Epithelial cell of proximal tubule (primary cell): ENCODE data around the gene PTOV1. TPM values are rescaled to one million over a fixed set of nuclear protein-coding genes. Genes with fewer than 3 reads are reported as not detected.

Experiments
- DNase-seq: peaks from one replicate; pipeline ENCODE4 v3.0.0-alpha.2; 2011; ENCODE audit warnings: low read depth
- H3K4me3 ChIP-seq: 2 replicates; pipeline ENCODE4 v1.5.1; 2011; ENCODE audit warnings: low read depth, mild to moderate bottlenecking, low read length
- total RNA-seq: library from RNA; depleted of rRNA; stranded (reverse); fragments of >200 nt; gene quantifications from 2 replicates; pipeline ENCODE4 v1.2.3, GENCODE V29; 2015
- TF ChIP-seq, protein P1 (sequence below): conservative IDR thresholded peaks from 2 replicates; pipeline ENCODE4 v1.5.1; 2012; ENCODE audit warnings: low read depth, mild to moderate bottlenecking, low read length

PTOV1 gene
- total RNA-seq, 1 donor from 2014 or later = 121 TPM

DNA sequence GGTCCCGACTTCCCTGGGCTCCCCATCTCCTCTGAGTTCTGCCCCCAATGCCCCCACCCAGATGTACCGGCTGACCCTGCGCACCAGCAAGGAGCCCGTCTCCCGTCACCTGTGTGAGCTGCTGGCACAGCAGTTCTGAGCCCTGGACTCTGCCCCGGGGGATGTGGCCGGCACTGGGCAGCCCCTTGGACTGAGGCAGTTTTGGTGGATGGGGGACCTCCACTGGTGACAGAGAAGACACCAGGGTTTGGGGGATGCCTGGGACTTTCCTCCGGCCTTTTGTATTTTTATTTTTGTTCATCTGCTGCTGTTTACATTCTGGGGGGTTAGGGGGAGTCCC lies 44.4 kb upstream of the PTOV1 start:
- TF ChIP-seq, protein P1, sequence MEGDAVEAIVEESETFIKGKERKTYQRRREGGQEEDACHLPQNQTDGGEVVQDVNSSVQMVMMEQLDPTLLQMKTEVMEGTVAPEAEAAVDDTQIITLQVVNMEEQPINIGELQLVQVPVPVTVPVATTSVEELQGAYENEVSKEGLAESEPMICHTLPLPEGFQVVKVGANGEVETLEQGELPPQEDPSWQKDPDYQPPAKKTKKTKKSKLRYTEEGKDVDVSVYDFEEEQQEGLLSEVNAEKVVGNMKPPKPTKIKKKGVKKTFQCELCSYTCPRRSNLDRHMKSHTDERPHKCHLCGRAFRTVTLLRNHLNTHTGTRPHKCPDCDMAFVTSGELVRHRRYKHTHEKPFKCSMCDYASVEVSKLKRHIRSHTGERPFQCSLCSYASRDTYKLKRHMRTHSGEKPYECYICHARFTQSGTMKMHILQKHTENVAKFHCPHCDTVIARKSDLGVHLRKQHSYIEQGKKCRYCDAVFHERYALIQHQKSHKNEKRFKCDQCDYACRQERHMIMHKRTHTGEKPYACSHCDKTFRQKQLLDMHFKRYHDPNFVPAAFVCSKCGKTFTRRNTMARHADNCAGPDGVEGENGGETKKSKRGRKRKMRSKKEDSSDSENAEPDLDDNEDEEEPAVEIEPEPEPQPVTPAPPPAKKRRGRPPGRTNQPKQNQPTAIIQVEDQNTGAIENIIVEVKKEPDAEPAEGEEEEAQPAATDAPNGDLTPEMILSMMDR = no peak
- H3K4me3 ChIP-seq = no peak overlapping the region
- no peak for DNase-seq

DNA sequence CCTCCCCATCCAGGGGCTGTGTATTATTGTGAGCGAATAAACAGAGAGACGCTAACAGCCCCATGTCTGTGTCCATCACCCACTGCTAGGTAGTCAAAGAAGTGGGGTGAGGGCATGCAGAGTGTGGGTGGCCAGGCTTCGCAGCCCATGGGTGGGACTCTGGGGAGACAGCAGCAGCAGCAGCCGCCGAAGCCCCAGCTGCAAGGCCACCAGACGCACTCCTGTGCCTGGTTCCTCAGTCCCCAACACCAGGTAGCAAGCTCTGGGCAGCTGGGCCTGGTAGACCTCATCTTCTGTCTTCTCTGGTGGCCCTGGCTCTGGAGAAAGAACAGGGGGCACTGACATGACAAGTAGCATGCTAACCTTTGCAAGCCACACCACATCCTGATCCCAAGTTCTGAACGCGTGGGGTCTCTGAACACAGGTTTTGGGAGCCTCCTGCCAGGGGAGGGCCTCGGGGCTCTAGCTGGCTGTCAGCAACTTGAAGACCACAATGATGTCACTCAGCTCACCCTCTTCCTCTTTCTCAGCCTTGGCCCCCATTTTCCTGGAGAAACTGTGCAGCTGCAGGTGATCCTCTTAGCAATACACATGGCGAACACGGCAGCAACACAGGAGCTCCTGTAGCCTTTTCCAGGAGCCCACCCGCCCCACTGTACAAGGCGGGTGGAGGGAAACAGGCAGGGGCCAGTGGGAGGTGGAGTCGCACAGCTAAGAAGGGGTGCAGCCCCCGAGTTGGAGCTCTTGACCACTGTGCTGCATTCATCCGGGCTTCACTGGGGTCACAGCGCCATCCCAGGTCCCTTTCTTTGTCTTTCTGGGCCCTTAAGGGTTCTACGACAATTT lies 43.7 kb upstream of the PTOV1 start:
- no peak for DNase-seq
- TF ChIP-seq, protein P1 = no peak
- H3K4me3 ChIP-seq = no peak overlapping the region

DNA sequence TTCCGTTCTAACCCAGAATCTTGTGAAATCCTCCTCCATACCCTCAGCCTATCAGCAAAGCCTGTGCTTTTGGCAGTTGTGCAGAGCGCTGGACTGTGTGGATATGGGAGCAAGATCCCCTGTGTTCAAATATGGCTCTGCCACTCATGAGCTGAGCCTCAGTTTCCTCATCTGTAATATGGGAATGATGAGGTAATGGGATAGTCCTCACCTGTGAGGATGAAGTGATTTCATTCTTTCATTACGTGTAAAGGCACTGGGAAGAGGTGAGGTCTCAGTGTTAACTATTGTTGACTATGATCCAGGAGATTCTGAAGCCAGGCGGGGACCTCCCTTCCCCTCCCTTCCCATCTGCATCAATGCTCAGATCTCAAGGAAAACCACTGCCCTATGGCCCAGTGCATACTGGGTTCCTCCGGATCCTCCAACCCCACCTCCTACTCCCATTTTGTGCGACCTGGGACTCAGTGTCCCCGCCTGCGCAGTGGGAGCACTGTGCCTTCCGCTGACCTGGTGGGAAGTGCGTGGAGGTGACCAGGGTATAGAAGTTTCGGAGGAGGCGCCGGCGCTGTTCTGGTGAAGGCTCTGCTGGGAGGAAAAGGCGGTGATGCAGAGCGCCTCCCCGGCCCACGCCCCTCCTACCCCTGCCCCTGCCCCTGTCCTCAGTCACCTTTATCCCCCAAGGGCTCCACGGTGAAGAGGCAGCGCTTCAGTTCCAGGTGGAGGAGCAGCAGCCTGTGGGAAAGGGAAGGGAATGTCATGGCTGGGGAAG lies 42.9 kb upstream of the PTOV1 start:
- no peak for DNase-seq
- peak overlapping the region; percentile 70 for H3K4me3 ChIP-seq
- TF ChIP-seq, protein P1 = no peak

DNA sequence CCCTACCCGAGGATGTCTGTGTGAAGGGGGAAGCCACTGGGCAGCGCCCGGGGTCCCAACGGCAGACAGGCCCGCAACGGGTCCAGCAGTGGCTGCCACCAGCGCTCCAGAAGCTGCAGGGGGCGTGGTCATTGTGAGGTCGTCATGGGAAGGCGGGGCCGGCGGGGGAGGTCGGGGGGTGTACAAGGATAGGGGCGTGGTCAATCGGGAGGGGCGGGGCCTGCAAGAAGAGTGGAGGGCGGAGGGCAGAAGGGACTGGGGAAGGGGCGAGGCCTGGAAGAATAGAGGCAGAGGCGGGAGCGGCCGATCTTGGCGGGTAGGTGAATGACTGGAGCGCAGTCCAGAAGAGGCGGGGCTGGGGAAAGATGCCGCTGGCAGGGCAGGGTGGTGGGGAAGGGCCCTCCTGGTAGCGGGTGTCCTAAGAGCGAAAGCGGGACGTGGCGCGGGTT lies 42.2 kb upstream of the PTOV1 start:
- TF ChIP-seq, protein P1 = no peak
- peak overlapping the region; percentile 70 for H3K4me3 ChIP-seq
- no peak for DNase-seq

DNA sequence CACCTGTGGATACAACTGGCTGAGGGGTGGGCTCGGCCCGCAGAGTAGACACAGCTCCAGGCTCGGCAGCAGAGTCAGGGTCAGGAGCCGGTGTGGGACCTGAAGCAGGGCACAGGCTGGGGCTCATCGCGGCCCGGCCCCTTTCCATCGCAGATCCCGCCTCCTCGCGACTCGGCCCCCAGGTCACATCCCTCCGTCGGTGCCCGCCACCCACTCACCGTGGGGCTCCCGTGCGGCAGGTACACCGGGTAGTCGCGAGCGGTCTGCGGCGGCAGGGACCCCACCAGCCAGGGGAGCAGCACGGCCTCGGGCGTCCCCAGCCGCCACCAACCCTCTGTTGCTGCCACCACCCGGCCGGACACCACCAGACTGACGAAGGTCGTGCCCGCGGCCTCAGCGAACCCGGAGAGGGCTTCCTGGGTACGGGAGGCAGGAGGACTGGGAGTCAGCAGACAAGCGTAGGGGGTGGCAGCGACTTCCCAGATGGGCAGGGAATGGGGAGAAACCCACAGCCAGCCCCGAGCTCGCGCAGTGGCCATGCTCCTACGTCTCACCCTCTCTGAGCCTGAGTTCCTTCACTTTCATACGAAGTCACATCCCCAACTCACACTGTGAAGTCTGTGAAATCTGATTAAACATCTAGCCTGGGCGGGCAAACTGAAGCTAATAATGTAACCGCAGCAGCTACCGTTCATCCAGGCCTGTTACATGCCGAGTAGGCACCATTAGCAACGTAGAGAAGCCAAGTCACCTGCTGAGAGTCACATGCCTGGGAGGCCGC lies 41.6 kb upstream of the PTOV1 start:
- TF ChIP-seq, protein P1 = no peak
- peak overlapping the region; percentile 70 for H3K4me3 ChIP-seq
- DNase-seq = no peak

DNA sequence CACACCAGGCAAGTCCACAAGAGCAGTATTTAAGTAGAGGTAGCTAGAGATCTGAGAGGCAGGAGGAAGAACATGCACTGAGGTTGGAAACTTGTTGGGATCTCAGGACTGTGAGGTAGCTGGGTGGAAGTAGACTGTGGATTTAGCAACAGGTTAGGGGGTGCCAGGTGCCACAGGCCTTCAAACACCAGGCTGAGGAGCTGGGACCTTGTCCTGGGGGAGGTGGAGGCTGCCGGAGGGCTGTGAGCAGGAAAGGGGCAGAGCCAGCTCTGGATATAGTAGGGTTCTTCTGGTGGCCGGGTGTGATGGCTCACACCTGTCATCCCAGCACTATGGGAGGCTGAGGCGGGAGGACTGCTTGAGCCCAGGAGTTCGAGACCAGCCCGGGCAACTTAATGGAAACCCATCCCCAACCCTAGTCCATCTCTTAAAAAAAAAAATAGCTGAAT lies 41.0 kb upstream of the PTOV1 start:
- TF ChIP-seq, protein P1 = no peak
- H3K4me3 ChIP-seq = peak overlapping the region; percentile 70

More for the DNA sequence above, 41.0 kb upstream of the PTOV1 start:
- no peak for DNase-seq
